Skeletal muscle tissue (tissue), 4 donors: ENCODE measurements around the gene NHLRC4. TPM values are rescaled to one million over a fixed set of nuclear protein-coding genes. Genes with fewer than 3 reads are reported as not detected.

Experiments used
- H3K27ac ChIP-seq: one replicate; pipeline ENCODE4 v1.7.0; 2013; ENCODE audit warnings: mild to moderate bottlenecking, low read depth, low read length, inconsistent platforms
- H3K27me3 ChIP-seq, 3 donors: one replicate each; pipeline ENCODE4 v1.7.0; 2013; ENCODE audit warnings: low read length in 3 of 3; ENCODE audit not compliant: control insufficient read depth in 3 of 3, insufficient read depth in 3 of 3
- H3K36me3 ChIP-seq, 3 donors: one replicate each; pipeline ENCODE4 v1.7.0; 2013; ENCODE audit warnings: low read length in 3 of 3; ENCODE audit not compliant: control insufficient read depth in 3 of 3, insufficient read depth in 3 of 3
- H3K4me1 ChIP-seq, 3 donors: one replicate each; pipeline ENCODE4 v1.7.0; 2013; ENCODE audit warnings: low read length in 3 of 3, mild to moderate bottlenecking in 3 of 3; ENCODE audit not compliant: control insufficient read depth in 3 of 3, insufficient read depth in 3 of 3
- H3K4me3 ChIP-seq, 3 donors: one replicate each; pipeline ENCODE4 v1.7.0; 2013; ENCODE audit warnings: low read length in 3 of 3
- H3K9ac ChIP-seq, 3 donors: one replicate each; pipeline ENCODE4 v1.7.0; 2013; ENCODE audit warnings: low read length in 3 of 3, mild to moderate bottlenecking in 3 of 3, moderate library complexity in 2 of 3, low read depth in 1 of 3
- H3K9me3 ChIP-seq, 3 donors: one replicate each; pipeline ENCODE4 v1.7.0; 2013; ENCODE audit warnings: low read length in 3 of 3; ENCODE audit not compliant: control insufficient read depth in 3 of 3
- total RNA-seq: library from RNA; depleted of rRNA; stranded (reverse); fragments of >200 nt; gene quantifications from one replicate; pipeline ENCODE4 v1.2.3, GENCODE V29; 2014
- donor health status: Osteomylitis.

The NHLRC4 gene
- total RNA-seq, 1 donor from 2014 or later, result 1.6 TPM

DNA sequence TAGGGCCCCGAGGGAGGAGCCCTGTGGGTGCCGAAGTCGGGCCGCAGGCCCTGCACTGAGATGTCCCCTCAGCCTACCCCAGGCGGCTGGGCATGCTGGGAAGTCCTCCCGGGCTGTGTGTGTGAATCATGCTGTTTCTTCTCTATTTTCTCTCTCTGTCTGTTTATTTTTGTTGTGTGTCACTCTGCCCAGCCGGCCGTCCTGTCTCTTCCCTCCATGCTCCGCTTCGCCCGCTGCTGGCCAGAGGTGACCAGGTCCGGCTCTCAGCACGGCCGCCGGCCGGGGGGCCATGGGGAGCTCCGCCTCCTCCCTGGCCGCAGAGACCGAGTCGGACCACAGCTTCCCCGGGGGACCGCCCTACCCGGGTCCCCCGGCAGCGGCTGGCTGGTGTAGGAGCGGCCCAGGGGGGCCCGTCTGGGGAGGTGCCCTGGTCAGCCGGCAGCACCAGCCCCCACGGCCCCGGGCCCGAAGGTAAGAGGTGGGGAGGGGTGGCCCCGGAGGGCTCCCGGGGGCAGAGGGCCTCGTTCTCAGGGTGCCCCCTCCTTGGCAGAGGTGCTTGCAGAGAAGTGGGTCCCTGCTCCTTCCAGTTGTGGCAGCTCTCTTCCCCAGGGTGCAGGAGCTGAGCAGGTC is 26.8 kb upstream of the NHLRC4 start:
- no peak overlapping the region for H3K9ac ChIP-seq
- H3K27me3 ChIP-seq, result no peaks in the 10 kb centered on the region
- H3K36me3 ChIP-seq, result peaks cover 3 to 10% (median 3%) of the 10 kb centered on the region in 3 donors
- H3K4me3 ChIP-seq, result no peak overlapping the region
- no peaks in the 10 kb centered on the region for H3K9me3 ChIP-seq
- no peak overlapping the region for H3K27ac ChIP-seq
- H3K4me1 ChIP-seq, result peaks cover 17 to 29% (median 20%) of the 10 kb centered on the region in 3 donors

- Histone ChIP-seq H3K4me1 (peaks cover 9 to 21% (median 12%) of the 10 kb centered on the region in 3 donors), H3K36me3 (peaks cover 3 to 10% (median 3%) of the 10 kb centered on the region in 3 donors), H3K9me3 (no peaks in the 10 kb centered on the region), H3K9ac (peak overlapping the region in 1 of 3 donors; percentile 16), H3K4me3 (no peak overlapping the region), H3K27me3 (no peaks in the 10 kb centered on the region), H3K27ac (no peak overlapping the region)
These were observed 26.0 kb upstream of the NHLRC4 start for GRCh38 chr16:540645-541340.

DNA sequence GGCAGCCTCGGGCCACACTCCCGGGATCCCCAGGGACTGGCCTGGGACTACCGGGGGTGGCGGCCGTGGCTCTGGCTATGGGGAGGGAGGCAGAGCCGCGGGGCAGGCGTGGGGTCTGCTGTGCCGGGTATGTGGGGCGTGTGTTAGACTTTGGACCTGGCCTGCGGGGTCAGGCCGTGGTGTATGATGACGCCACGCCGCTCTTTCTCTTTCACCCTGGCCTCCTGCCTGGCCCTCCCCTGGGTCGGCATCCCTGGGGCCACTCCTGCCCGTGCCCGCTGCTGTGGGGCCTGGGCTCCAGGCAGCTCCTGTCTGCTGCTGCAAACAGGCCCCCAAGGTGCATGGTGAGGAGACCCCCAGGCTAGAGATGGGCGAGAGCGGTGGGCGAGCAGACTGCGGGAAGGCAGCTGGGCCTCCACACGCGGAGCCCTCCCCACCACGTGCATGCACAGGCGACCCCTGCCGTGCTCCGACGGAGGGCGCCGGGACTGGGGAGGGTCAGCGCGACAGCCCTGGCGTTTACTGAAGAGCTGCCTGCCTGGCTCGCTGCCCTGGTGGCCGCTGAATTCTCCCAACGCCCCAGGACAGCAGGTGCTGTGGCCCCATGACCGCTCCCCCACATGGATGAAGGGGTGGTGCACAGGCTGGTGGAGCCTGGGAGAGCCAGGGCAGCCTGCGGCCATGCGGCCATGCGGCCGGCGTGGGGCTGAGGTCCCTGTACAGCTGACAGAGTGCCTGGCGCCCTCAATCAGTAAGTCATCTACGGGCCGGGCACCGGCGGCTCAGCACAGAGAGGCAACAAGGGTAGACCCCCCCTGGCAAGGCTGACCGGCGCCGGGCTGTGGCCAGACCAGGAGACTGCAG is 23.3 kb upstream of the NHLRC4 start:
- Histone ChIP-seq H3K4me3 (no peak overlapping the region), H3K27ac (no peak overlapping the region), H3K4me1 (peaks cover 3 to 8% (median 6%) of the 10 kb centered on the region in 3 donors), H3K9me3 (no peaks in the 10 kb centered on the region), H3K27me3 (no peaks in the 10 kb centered on the region), H3K9ac (no peak overlapping the region), H3K36me3 (peaks cover 0 to 3% (median 2%) of the 10 kb centered on the region in 3 donors)

DNA sequence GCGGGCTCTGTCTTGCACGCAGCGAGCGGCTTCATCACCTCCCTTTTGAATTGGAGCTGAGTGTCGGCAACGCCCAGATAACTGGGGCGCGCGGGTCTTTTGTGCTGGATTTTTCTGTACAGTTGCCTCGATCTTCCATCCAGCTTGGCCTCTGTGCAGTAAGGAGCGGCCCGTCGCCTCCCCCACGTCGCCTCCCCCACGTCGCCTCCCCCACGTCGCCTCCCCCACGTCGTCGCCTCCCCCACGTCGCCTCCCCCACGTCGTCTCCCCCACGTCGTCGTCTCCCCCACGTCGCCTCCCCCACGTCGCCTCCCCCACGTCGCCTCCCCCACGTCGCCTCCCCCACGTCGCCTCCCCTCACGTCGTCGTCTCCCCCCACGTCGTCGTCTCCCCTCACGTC is 22.3 kb upstream of the NHLRC4 start:
- H3K36me3 ChIP-seq, result peaks cover 2 to 5% (median 3%) of the 10 kb centered on the region in 3 donors
- no peaks in the 10 kb centered on the region for H3K9me3 ChIP-seq
- H3K4me1 ChIP-seq, result peaks cover 3 to 8% (median 6%) of the 10 kb centered on the region in 3 donors
- no peak overlapping the region for H3K27ac ChIP-seq
- H3K27me3 ChIP-seq, result no peaks in the 10 kb centered on the region
- no peak overlapping the region for H3K9ac ChIP-seq
- no peak overlapping the region for H3K4me3 ChIP-seq

DNA sequence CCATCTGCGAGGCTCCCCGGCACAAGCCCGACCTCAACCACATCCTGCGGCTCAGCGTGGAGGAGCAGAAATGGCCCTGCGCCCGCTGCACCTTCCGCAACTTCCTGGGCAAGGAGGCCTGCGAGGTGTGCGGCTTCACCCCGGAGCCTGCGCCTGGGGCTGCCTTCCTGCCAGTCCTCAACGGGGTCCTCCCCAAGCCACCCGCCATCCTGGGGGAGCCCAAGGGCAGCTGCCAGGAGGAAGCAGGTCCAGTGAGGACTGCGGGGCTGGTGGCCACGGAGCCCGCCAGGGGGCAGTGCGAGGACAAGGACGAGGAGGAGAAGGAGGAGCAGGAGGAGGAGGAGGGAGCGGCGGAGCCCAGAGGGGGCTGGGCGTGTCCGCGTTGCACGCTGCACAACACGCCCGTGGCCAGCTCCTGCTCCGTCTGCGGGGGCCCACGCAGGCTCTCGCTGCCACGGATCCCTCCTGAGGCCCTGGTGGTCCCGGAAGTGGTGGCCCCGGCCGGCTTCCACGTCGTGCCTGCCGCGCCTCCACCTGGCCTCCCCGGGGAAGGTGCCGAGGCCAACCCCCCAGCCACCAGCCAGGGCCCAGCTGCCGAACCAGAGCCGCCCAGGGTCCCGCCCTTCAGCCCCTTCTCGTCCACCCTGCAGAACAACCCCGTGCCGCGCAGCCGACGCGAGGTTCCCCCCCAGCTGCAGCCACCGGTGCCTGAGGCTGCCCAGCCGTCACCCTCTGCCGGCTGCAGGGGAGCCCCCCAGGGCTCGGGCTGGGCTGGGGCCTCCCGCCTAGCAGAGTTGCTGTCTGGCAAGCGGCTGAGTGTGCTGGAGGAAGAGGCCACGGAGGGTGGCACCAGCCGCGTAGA is 19.7 kb upstream of the NHLRC4 start:
- H3K36me3 ChIP-seq, result peaks cover 4 to 11% (median 10%) of the 10 kb centered on the region in 3 donors
- no peaks in the 10 kb centered on the region for H3K27me3 ChIP-seq

DNA sequence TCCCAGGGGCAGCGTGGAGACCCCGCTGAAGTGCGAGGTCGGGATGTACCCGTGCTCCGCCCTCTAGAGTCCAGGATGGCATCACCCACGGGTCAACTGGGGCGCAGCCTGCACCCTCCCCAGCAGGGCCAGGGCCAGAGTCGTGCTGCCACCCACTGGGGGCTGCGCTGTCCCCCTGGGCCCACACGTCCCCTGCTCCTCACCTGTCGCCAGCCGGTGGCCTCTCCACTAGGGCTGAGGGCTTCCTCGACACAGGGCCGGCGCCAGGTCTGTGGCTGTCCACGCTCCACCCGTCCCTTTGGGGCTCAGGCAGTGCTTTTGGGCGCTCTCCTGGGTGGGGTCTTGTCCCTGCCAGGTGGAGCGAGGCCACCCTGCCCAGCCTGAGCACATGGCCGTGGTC is 18.2 kb upstream of the NHLRC4 start:
- no peaks in the 10 kb centered on the region for H3K27me3 ChIP-seq
- H3K4me3 ChIP-seq, result no peak overlapping the region
- peaks cover 4 to 14% (median 10%) of the 10 kb centered on the region in 3 donors for H3K36me3 ChIP-seq
- H3K4me1 ChIP-seq, result no peaks in the 10 kb centered on the region
- no peak overlapping the region for H3K27ac ChIP-seq
- no peaks in the 10 kb centered on the region for H3K9me3 ChIP-seq
- H3K9ac ChIP-seq, result no peak overlapping the region

More for the DNA sequence above, 19.7 kb upstream of the NHLRC4 start:
- no peak overlapping the region for H3K27ac ChIP-seq
- H3K9ac ChIP-seq, result no peak overlapping the region
- H3K4me1 ChIP-seq, result no peaks in the 10 kb centered on the region
- no peak overlapping the region for H3K4me3 ChIP-seq
- no peaks in the 10 kb centered on the region for H3K9me3 ChIP-seq

- Histone ChIP-seq H3K4me1 (peaks cover 0 to under 1% (median 0%) of the 10 kb centered on the region in 3 donors), H3K4me3 (no peak overlapping the region), H3K36me3 (peaks cover 4 to 14% (median 10%) of the 10 kb centered on the region in 3 donors), H3K9me3 (no peaks in the 10 kb centered on the region), H3K9ac (no peak overlapping the region), H3K27me3 (no peaks in the 10 kb centered on the region), H3K27ac (no peak overlapping the region)
These were observed 17.1 kb upstream of the NHLRC4 start for GRCh38 chr16:549544-550263.

DNA sequence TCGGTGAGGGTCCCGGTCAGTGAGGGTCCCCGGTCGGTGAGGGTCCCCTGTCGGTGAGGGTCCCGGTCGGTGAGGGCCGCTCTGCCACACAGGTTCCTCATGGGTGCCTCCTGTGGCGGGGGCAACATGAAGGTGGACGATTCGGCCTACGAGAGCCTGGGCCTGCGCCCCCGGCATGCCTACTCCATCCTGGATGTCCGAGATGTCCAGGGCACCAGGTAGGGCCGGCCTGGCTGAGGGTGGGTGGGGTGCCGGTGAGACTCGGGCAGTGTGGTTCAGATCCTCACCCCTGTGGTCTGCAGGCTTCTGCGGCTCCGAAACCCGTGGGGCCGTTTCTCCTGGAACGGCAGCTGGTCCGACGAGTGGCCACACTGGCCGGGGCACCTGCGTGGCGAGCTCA is 15.6 kb upstream of the NHLRC4 start:
- Histone ChIP-seq H3K27me3 (peaks cover 0 to 7% (median 0%) of the 10 kb centered on the region in 3 donors), H3K9ac (no peak overlapping the region), H3K4me3 (no peak overlapping the region), H3K4me1 (peaks cover 0 to 5% (median 0%) of the 10 kb centered on the region in 3 donors), H3K27ac (no peak overlapping the region), H3K9me3 (no peaks in the 10 kb centered on the region), H3K36me3 (peaks cover 4 to 14% (median 10%) of the 10 kb centered on the region in 3 donors)

DNA sequence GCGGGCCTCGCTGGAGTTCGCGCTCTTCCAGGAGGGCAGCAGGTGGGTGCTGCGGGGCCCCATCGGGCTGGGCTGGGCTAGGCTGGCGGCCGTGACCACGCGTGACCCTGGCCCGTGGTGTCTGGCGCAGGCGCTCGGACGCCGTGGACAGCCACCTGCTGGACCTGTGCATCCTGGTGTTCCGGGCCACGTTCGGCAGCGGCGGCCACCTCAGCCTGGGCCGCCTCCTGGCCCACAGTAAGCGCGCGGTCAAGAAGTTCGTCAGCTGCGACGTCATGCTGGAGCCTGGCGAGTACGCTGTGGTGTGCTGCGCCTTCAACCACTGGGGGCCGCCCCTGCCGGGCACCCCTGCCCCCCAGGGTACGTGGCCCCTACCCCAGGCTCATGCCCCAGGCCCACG is 14.6 kb upstream of the NHLRC4 start:
- Histone ChIP-seq H3K27me3 (peaks cover 0 to 7% (median 0%) of the 10 kb centered on the region in 3 donors), H3K36me3 (peaks cover 4 to 14% (median 10%) of the 10 kb centered on the region in 3 donors), H3K4me3 (no peak overlapping the region), H3K27ac (no peak overlapping the region), H3K9me3 (no peaks in the 10 kb centered on the region), H3K4me1 (peaks cover 0 to 5% (median 0%) of the 10 kb centered on the region in 3 donors), H3K9ac (no peak overlapping the region)
